ENCODE measurements around the gene HASPIN. TPM values are rescaled to one million over a fixed set of nuclear protein-coding genes. Genes with fewer than 3 reads are reported as not detected.

HASPIN gene
- total RNA-seq (2021; fragmentation: NEBNext Ultra II Directional; extraction: Animal tissue kit (Norgen Biotek cat#: 25700)), result 1 to 10 TPM; 3.5 to 8.0 (median 7.0) TPM
- long read RNA-seq, result 0 reads

DNA sequence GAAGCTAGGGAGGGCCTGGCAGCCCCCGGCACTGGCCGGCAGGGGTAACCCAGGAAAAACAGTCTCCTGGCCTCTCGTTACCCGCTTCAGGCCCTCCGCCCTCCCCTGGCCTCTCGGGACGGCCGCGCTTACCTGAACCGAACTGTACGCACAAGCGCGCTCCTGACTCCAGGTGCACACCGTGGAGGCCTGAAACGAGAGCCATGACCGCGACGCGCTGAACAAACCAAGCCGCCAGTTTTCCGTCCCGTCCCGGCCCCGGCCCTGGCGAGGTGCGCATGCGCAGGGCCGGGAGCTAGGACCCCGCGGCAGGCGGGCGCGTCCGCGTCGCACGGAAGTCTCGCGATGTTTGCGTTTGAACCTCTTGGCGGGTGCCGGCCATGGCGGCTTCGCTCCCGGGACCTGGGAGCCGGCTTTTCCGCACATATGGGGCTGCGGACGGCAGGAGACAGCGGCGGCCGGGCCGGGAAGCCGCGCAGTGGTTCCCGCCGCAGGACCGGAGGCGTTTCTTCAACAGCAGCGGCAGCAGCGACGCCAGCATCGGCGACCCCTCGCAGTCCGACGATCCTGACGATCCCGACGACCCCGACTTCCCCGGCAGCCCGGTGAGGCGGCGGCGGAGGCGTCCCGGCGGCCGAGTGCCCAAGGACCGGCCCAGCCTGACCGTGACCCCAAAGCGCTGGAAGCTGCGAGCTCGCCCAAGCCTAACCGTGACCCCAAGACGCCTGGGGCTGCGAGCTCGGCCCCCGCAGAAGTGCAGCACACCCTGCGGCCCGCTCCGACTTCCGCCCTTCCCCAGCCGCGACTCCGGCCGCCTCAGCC lies at the start of gene HASPIN:
TSS of gene HASPIN (plus strand) at position 348 of the 822 bp plus-strand sequence. CDS start at position 381, 33 bp downstream.
- TF ChIP-seq, protein P1, sequence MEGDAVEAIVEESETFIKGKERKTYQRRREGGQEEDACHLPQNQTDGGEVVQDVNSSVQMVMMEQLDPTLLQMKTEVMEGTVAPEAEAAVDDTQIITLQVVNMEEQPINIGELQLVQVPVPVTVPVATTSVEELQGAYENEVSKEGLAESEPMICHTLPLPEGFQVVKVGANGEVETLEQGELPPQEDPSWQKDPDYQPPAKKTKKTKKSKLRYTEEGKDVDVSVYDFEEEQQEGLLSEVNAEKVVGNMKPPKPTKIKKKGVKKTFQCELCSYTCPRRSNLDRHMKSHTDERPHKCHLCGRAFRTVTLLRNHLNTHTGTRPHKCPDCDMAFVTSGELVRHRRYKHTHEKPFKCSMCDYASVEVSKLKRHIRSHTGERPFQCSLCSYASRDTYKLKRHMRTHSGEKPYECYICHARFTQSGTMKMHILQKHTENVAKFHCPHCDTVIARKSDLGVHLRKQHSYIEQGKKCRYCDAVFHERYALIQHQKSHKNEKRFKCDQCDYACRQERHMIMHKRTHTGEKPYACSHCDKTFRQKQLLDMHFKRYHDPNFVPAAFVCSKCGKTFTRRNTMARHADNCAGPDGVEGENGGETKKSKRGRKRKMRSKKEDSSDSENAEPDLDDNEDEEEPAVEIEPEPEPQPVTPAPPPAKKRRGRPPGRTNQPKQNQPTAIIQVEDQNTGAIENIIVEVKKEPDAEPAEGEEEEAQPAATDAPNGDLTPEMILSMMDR (IDR thresholded peaks at IDR 0.05), result peak; percentile 58
- H3K27me3 Mint-ChIP-seq (ENCODE audit: insufficient read depth), result no peaks in the 10 kb centered on the region; the same call in 1 of the 2 replicates
- peaks cover 63% of the 10 kb centered on the region for H3K4me1 Mint-ChIP-seq (ENCODE audit: low read depth)
- H3K36me3 Mint-ChIP-seq (ENCODE audit: low read depth), result peaks cover 9% of the 10 kb centered on the region; the same call in 1 of the 2 replicates
- H3K9me3 Mint-ChIP-seq, result no peaks in the 10 kb centered on the region
- H3K4me3 Mint-ChIP-seq, result peak within 1 kb of the TSS; percentile 97
- DNase-seq, result peak; percentile 80
- peak within 1 kb of the TSS; percentile 88 for H3K27ac Mint-ChIP-seq

DNA sequence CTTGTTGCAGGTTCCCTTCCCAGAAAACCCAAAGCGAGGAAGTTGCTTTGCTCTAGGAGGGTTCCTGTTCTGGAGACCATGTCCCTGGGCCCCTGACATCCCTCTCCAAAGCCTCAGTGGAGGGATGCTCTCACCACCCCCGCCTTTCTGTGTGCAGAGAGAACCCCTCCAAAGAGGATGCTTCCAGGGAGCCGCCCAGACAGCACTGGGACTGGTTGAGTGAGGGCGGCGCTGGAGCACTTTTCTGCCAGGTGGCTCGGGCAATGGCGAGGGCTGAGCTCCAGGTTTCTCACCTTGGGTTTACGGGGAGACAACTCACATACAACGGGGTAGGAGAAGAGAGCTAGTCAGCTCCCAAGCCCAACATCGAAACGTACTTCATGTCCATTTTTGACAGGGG lies 47.8 kb upstream of the HASPIN start:
- no peak for DNase-seq
- Mint-ChIP-seq H3K27me3 (ENCODE audit: insufficient read depth) (peaks cover 1% of the 10 kb centered on the region; the same call in 1 of the 2 replicates), H3K4me1 (ENCODE audit: low read depth) (peaks cover 6% of the 10 kb centered on the region; the same call in 1 of the 2 replicates), H3K4me3 (no peak overlapping the region), H3K27ac (no peak overlapping the region), H3K9me3 (no peaks in the 10 kb centered on the region), H3K36me3 (ENCODE audit: low read depth) (no peaks in the 10 kb centered on the region)
- TF ChIP-seq, protein P1 (IDR thresholded peaks at IDR 0.05), result no peak

DNA sequence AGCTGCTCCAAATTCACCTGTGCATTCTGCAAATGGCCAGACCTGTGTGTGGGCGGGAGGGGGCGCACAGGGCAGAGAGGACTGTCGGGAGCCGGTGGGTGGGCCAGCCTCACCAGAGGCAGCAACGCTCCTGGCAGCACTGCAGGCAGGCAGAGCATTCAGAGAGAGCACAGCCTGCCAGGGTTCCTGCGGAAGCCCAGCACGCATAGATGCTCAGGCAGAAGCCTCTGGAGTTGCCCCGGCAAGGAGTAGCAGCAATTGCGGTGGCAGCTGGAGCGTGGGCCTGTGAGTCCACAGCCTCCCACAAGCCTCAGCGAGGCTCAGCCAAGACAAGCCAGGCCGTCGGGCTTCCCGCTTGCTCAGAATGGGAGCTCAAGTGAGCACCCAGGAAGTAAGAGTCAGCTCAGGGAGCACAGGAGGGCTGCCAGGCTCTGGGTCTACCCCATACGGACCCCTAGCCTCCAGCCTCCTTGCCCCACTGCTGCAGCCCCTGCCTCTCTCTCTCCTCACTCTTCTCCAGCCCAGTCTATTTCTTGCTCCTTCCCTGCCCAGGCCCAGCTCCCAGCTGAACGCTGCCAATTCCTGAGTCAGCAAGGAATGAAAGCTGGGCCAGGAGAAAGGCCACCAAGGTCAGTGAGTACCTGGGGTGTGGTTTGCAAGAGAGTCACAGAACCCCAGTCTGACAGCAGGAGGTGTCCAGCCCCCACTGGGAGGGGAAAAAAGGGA lies 45.4 kb upstream of the HASPIN start:
- Mint-ChIP-seq H3K4me1 (ENCODE audit: low read depth) (peaks cover 6% of the 10 kb centered on the region; the same call in 1 of the 2 replicates), H3K27me3 (ENCODE audit: insufficient read depth) (peaks cover 9% of the 10 kb centered on the region), H3K36me3 (ENCODE audit: low read depth) (no peaks in the 10 kb centered on the region), H3K27ac (no peak overlapping the region), H3K4me3 (no peak overlapping the region), H3K9me3 (no peaks in the 10 kb centered on the region)
- DNase-seq, result no peak
- TF ChIP-seq, protein P1 (IDR thresholded peaks at IDR 0.05), result no peak

DNA sequence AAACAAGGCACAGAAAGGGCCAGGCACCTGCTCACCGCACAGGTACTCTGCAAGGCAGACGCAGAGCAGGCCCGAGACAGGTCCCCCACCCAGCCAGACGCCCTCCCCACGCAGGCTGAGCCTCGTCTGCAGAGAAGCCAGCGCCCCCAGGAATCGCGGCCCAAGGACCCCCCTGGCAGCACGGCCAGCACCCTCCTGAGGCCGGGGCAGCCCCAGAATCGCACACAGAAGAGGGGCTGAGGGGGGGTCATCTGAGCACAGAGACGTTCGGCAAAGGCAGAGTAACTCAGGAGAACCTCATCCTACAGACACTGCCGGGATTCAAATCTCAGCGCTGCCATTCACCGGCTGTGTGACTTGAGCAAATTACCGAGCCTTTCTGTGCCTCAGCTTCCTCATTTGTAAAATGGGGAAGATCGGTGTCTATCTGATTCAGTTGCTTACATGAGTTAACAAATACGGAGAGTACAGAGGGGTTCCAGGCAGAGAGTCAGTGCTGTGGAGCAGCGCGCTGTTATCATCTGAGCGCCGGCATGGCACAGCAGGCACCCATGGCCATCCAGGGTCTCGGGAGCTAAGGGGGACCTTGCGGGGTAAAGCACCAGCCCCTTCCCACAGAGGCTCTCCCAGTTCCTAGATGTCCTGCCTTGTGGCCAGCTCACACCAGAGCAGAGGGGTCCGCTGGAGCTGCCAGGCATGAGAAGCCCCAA lies 44.7 kb upstream of the HASPIN start:
- Mint-ChIP-seq H3K36me3 (ENCODE audit: low read depth) (no peaks in the 10 kb centered on the region), H3K27me3 (ENCODE audit: insufficient read depth) (peaks cover 9% of the 10 kb centered on the region), H3K9me3 (no peaks in the 10 kb centered on the region), H3K4me1 (ENCODE audit: low read depth) (peaks cover 6% of the 10 kb centered on the region; the same call in 1 of the 2 replicates), H3K27ac (no peak overlapping the region), H3K4me3 (no peak overlapping the region)
- TF ChIP-seq, protein P1 (IDR thresholded peaks at IDR 0.05), result no peak
- no peak for DNase-seq

DNA sequence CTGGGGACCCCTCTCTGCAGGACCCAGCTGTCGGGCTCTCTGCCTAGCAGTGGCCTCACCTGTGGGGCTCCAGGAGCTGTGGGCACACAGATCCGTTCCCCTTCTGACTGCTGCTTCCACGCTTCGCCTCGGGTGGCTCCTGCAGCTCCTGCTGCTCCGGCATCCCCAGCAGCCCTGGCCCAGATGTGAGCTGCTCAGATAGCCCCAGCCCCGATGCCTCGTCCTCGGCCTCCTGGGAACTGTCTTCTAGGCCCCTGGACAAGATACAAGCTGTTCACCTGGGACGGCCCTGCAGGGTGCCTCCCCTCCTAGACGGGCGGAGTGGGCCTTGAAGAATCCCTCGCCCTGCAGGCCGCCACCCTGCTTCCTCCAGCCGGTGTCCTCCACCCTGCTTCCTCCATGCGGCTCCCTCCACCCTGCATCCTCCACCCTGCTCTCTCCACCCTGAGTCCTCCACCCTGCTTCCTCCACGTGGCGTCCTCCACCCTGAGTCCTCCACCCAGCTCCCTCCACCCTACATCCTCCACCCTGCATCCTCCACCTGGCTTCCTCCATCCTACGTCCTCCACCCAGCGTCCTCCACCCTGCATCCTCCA lies 44.1 kb upstream of the HASPIN start:
- Mint-ChIP-seq H3K9me3 (no peaks in the 10 kb centered on the region), H3K27ac (no peak overlapping the region), H3K27me3 (ENCODE audit: insufficient read depth) (peaks cover 9% of the 10 kb centered on the region), H3K4me3 (no peak overlapping the region), H3K4me1 (ENCODE audit: low read depth) (peaks cover 6% of the 10 kb centered on the region; the same call in 1 of the 2 replicates), H3K36me3 (ENCODE audit: low read depth) (no peaks in the 10 kb centered on the region)
- TF ChIP-seq, protein P1 (IDR thresholded peaks at IDR 0.05), result no peak
- no peak for DNase-seq
